HCT116 (cell line): ENCODE results near the gene SYT9. TPM values are rescaled to one million over a fixed set of nuclear protein-coding genes. Genes with fewer than 3 reads are reported as not detected.

Source experiments
- ATAC-seq: fragments of 200-7000 bp; cut with Tn5 transposase; 2 replicates; pipeline ENCODE4 v1.9.1; 2020; ENCODE audit warnings: mild to moderate bottlenecking, moderate library complexity
- BruUV-seq: library from RNA; stranded (reverse); fragments of 400-500 nt; replicated peaks from 2 replicates; lab custom pipeline; 2021; lab: Mats Ljungman, UMichigan
- CTCF ChIA-PET: fragments of 300-600 bp; sonication (Branson Sonifier 250); formaldehyde crosslinking; loops from one replicate; lab custom pipeline; 2021; ENCODE audit warnings: antibody characterized with exemption; lab: Charles Lee
- POLR2A ChIA-PET: fragments of 300-600, 350-600 bp; sonication (Branson Sonifier 250); formaldehyde crosslinking; loops from one replicate; lab custom pipeline; 2021; ENCODE audit warnings: antibody characterized with exemption; lab: Charles Lee
- RAD21 ChIA-PET, 2 experiments: fragments of 300-600 bp; sonication (Branson Sonifier 250); formaldehyde crosslinking; loops; one replicate each; lab custom pipeline; 2023; ENCODE audit warnings: low total read pairs in 2 of 2; ENCODE audit not compliant: uncharacterized antibody in 2 of 2, unreplicated experiment in 2 of 2, low non-redundant PET in 1 of 2; lab: Charles Lee
- DNase-seq: peaks from one replicate; pipeline ENCODE4 v3.0.0-alpha.2; 2010; ENCODE audit warnings: low read depth, low spot score
- H2AFZ ChIP-seq: fragments of 200-600 bp; shearing (Covaris generic), sonication (generic); 2 replicates; pipeline ENCODE4 v1.6.1; 2017; ENCODE audit warnings: low read depth, mixed run types, mixed read lengths, antibody characterized with exemption, low read length; ENCODE audit not compliant: poor library complexity, severe bottlenecking
- H3K27ac ChIP-seq: 2 replicates; pipeline ENCODE4 v1.5.1; 2012; ENCODE audit warnings: low read depth, low read length
- H3K27me3 ChIP-seq: fragments of 200-600 bp; sonication (generic); 2 replicates; pipeline ENCODE4 v1.6.1; 2016; ENCODE audit warnings: mixed run types, low read length, mixed read lengths; ENCODE audit not compliant: insufficient read depth
- H3K36me3 ChIP-seq, 2 experiments: fragments of 200-500 bp in 1 of 2; fragments of 200-600 bp in 1 of 2; sonication (Bioruptor generic) in 1 of 2; sonication (generic) in 1 of 2; 2 replicates each; pipeline versions ENCODE4 v1.5.1 to v1.6.1; 2014 to 2016; ENCODE audit warnings: low read length in 2 of 2, inconsistent platforms in 1 of 2, mixed read lengths in 1 of 2, mixed run types in 1 of 2; ENCODE audit not compliant: insufficient read depth in 2 of 2, control insufficient read depth in 1 of 2
- H3K4me1 ChIP-seq, 2 experiments: fragments of 200-600 bp in 1 of 2; sonication (generic) in 1 of 2; 2 replicates each; pipeline versions ENCODE4 v1.5.1 to v1.6.1; 2012 to 2017; ENCODE audit warnings: low read length in 2 of 2, inconsistent platforms in 1 of 2, mild to moderate bottlenecking in 1 of 2, mixed read lengths in 1 of 2, mixed run types in 1 of 2, moderate library complexity in 1 of 2; ENCODE audit not compliant: insufficient read depth in 2 of 2, control insufficient read depth in 1 of 2
- H3K4me2 ChIP-seq: fragments of 200-600 bp; sonication (generic); 2 replicates; pipeline ENCODE4 v1.6.1; 2017; ENCODE audit warnings: mixed run types, low read length, mixed read lengths
- H3K4me3 ChIP-seq, 2 experiments: fragments of 200-600 bp in 1 of 2; sonication (generic) in 1 of 2; replicated peaks in 1 of 2; 2 replicates each; pipeline ENCODE4 v1.5.1; 2011 to 2016; ENCODE audit warnings: low read length in 2 of 2, control low read depth in 1 of 2, low read depth in 1 of 2, mild to moderate bottlenecking in 1 of 2, mixed read lengths in 1 of 2, mixed run types in 1 of 2
- H3K79me2 ChIP-seq: fragments of 200-600 bp; sonication (generic); 2 replicates; pipeline ENCODE4 v1.6.1; 2017; ENCODE audit warnings: mild to moderate bottlenecking, mixed run types, low read length, moderate library complexity, mixed read lengths; ENCODE audit not compliant: insufficient read depth
- H3K9ac ChIP-seq: fragments of 200-600 bp; sonication (generic); 2 replicates; pipeline ENCODE4 v1.6.1; 2016; ENCODE audit warnings: low read length, mixed read lengths
- H3K9me2 ChIP-seq: fragments of 200-600 bp; sonication (generic), shearing (Covaris generic); 2 replicates; pipeline ENCODE4 v1.6.1; 2017; ENCODE audit warnings: mixed run types, mild to moderate bottlenecking, moderate library complexity; ENCODE audit not compliant: insufficient read depth
- H3K9me3 ChIP-seq, 2 experiments: fragments of 200-500 bp in 1 of 2; fragments of 200-600 bp in 1 of 2; sonication (Bioruptor generic) in 1 of 2; sonication (generic) in 1 of 2; 2 replicates each; pipeline ENCODE4 v1.6.1; 2014 to 2017; ENCODE audit warnings: low read length in 2 of 2, mixed read lengths in 2 of 2, inconsistent platforms in 1 of 2, low read depth in 1 of 2, mild to moderate bottlenecking in 1 of 2, mixed run types in 1 of 2, moderate library complexity in 1 of 2; ENCODE audit not compliant: control insufficient read depth in 1 of 2, insufficient read depth in 1 of 2
- H4K20me1 ChIP-seq: fragments of 200-600 bp; sonication (generic), shearing (Covaris generic); 2 replicates; pipeline ENCODE4 v1.6.1; 2017; ENCODE audit warnings: mixed run types, mild to moderate bottlenecking, moderate library complexity; ENCODE audit not compliant: insufficient read depth
- ATF3 ChIP-seq: IDR thresholded peaks from 2 replicates; pipeline ENCODE4 v1.6.1; 2012
- CEBPB ChIP-seq: IDR thresholded peaks from 2 replicates; pipeline ENCODE4 v1.6.1; 2012; ENCODE audit warnings: low read depth
- CTCF ChIP-seq, 3 experiments: fragments of 200-600 bp in 1 of 3; sonication (generic) in 1 of 3; IDR thresholded peaks in 2 of 3; conservative IDR thresholded peaks in 1 of 3; 2 replicates each; pipeline ENCODE4 v1.5.1; 2012 to 2017; ENCODE audit warnings: low read depth in 2 of 3, low read length in 2 of 3, antibody characterized with exemption in 1 of 3, borderline replicate concordance in 1 of 3, control low read depth in 1 of 3, mild to moderate bottlenecking in 1 of 3, mixed read lengths in 1 of 3, mixed run types in 1 of 3, moderate library complexity in 1 of 3; ENCODE audit not compliant: insufficient read depth in 1 of 3
- EZH2 ChIP-seq: fragments of 200-600 bp; sonication (generic); IDR thresholded peaks from 2 replicates; pipeline ENCODE4 v1.6.1; 2017; ENCODE audit warnings: antibody characterized with exemption, mixed run types
- EZH2phosphoT487 ChIP-seq: fragments of 200-600 bp; IDR thresholded peaks from 2 replicates; pipeline ENCODE4 v1.6.1; 2018; ENCODE audit warnings: antibody characterized with exemption, borderline replicate concordance
- FOSL1 ChIP-seq: IDR thresholded peaks from 2 replicates; pipeline ENCODE4 v1.6.1; 2012; ENCODE audit warnings: low read depth
- JUND ChIP-seq: IDR thresholded peaks from 2 replicates; pipeline ENCODE4 v1.6.1; 2012
- RAD21 ChIP-seq: IDR thresholded peaks from 2 replicates; pipeline ENCODE4 v1.6.1; 2012; ENCODE audit warnings: low read depth, mild to moderate bottlenecking
- REST ChIP-seq: IDR thresholded peaks from 2 replicates; pipeline ENCODE4 v1.6.1; 2012; ENCODE audit warnings: low read depth
- SIN3A ChIP-seq: IDR thresholded peaks from 2 replicates; pipeline ENCODE4 v1.6.1; 2012; ENCODE audit warnings: low read depth
- SP1 ChIP-seq: IDR thresholded peaks from 2 replicates; pipeline ENCODE4 v1.6.1; 2012; ENCODE audit warnings: low read depth
- YY1 ChIP-seq: IDR thresholded peaks from 2 replicates; pipeline ENCODE4 v1.6.1; 2011; ENCODE audit warnings: low read length, low read depth, moderate library complexity, mild to moderate bottlenecking; ENCODE audit not compliant: insufficient replicate concordance; ENCODE audit errors: extremely low read depth
- ZFX ChIP-seq: fragments of 450-650 bp; IDR thresholded peaks from 2 replicates; pipeline ENCODE4 v1.6.1; 2017
- ZNF274 ChIP-seq: fragments of 200-500 bp; sonication (Bioruptor generic); IDR thresholded peaks from 2 replicates; pipeline ENCODE4 v1.6.1; 2014; ENCODE audit warnings: mild to moderate bottlenecking, low read depth, low read length, inconsistent platforms
- intact Hi-C: fragments of 100-400 bp; cut with micrococcal nuclease; formaldehyde crosslinking; loops from 2 replicates; pipeline ENCODE4 v1.10.0; 2022
- total RNA-seq: library from RNA; stranded (reverse); gene quantifications from one replicate; pipeline ENCODE4 v1.2.1, GENCODE V29; 2021; ENCODE audit not compliant: unreplicated experiment

SYT9 gene
- total RNA-seq, 1 experiment from 2014 or later = not detected

- Histone ChIP-seq H3K27me3 (peaks cover 20% of the 10 kb centered on the region; the same call in 1 of the 2 replicates), H3K4me2 (no peak overlapping the region), H3K27ac (no peak overlapping the region), H3K9me2 (no peaks in the 10 kb centered on the region), H3K79me2 (no peaks in the 10 kb centered on the region), H2AFZ (no peak overlapping the region), H3K4me1 (no peaks in the 10 kb centered on the region), H4K20me1 (no peaks in the 10 kb centered on the region), H3K9me3 (no peaks in the 10 kb centered on the region), H3K36me3 (no peaks in the 10 kb centered on the region), H3K4me3 (no peak overlapping the region), H3K9ac (no peak overlapping the region)
- BruUV-seq = no TSS peak
- ATAC-seq (peak; percentile 77), DNase-seq (peak; percentile 24)
- POLR2A ChIA-PET = no interaction called here
- peak in 2 of 3 experiments; percentile 59 to 69; a peak in 5 of 6 replicates for TF ChIP-seq CTCF (IDR thresholded peaks at IDR 0.05 in 2 of 3, conservative IDR thresholded peaks at IDR 0.05 in 1 of 3; ENCODE audit: borderline replicate concordance in 1 of 3, insufficient read depth in 1 of 3, low read depth in 2 of 3, low read length in 2 of 3)
- TF ChIP-seq RAD21 = peak; percentile 57
- no peak for TF ChIP-seq YY1
- no peak for TF ChIP-seq EZH2phosphoT487
- RAD21 ChIA-PET = no interaction called here
- CTCF ChIA-PET = interaction anchor here (0.6 to 1.6 kb wide), 7 partner anchors 11 to 523 kb away, joined by 3 to 7 read pairs (median 4); no protein-coding TSS in a partner anchor
- intact Hi-C loops = loop anchor here (1.0 to 10.0 kb wide), 2 partner anchors 180 to 464 kb away; no protein-coding TSS in a partner anchor
Observed at GRCh38 chr11:7278314-7278917, 26.7 kb downstream of the SYT9 start.

- H3K9me2 ChIP-seq = no peaks in the 10 kb centered on the region
- H3K36me3 ChIP-seq = no peaks in the 10 kb centered on the region
- H3K27ac ChIP-seq = no peak overlapping the region
- no peak overlapping the region for H2AFZ ChIP-seq
- H3K27me3 ChIP-seq = peaks cover 20% of the 10 kb centered on the region; the same call in 1 of the 2 replicates
- H3K4me2 ChIP-seq = no peak overlapping the region
- no peak overlapping the region for H3K9ac ChIP-seq
- no peaks in the 10 kb centered on the region for H3K9me3 ChIP-seq
- intact Hi-C loops = loop anchor here (10.0 kb wide), 1 partner anchor 465 kb away; no protein-coding TSS in a partner anchor
- DNase-seq (no peak), ATAC-seq (no peak)
- ChIA-PET RAD21 (no interaction called here), CTCF (interaction anchor here (0.8 to 1.2 kb wide), 2 partner anchors 180 to 820 kb away, joined by 3 read pairs; no protein-coding TSS in a partner anchor), POLR2A (no interaction called here)
- H3K4me1 ChIP-seq = no peaks in the 10 kb centered on the region
- BruUV-seq = no TSS peak
- no peaks in the 10 kb centered on the region for H3K79me2 ChIP-seq
- H3K4me3 ChIP-seq = no peak overlapping the region
- H4K20me1 ChIP-seq = no peaks in the 10 kb centered on the region
- TF ChIP-seq CEBPB (no peak), ZNF274 (no peak), JUND (no peak), SP1 (no peak), SIN3A (no peak), ZFX (no peak), FOSL1 (no peak), REST (no peak), YY1 (no peak), EZH2 (no peak), ATF3 (no peak)
Observed at GRCh38 chr11:7279676-7280075, 28.0 kb downstream of the SYT9 start.
